K562 (cell line): Measurements from ENCODE around the gene DKKL1. TPM values are rescaled to one million over a fixed set of nuclear protein-coding genes. Genes with fewer than 3 reads are reported as not detected.
A peak's percentile ranks its signal among the peaks of the same experiment; 100 is the strongest.

Experiments
- ELF4 ChIP-seq: fragments of 450-650 bp; formaldehyde crosslinking; IDR thresholded peaks from 2 replicates; pipeline ENCODE4 v1.4.0; 2022; ENCODE audit warnings: missing genetic modification characterization
- MYBL2 ChIP-seq, 2 experiments: fragments of 450-650 bp in 1 of 2; sonication (generic) in 1 of 2; formaldehyde crosslinking in 1 of 2; IDR thresholded peaks; 2 replicates each; pipeline versions ENCODE4 v1.6.1 to v1.8.1; 2017 to 2022; ENCODE audit warnings: borderline replicate concordance in 1 of 2, inconsistent platforms in 1 of 2, low read depth in 1 of 2, mild to moderate bottlenecking in 1 of 2, missing genetic modification reagents in 1 of 2, moderate library complexity in 1 of 2
- NFYB ChIP-seq: IDR thresholded peaks from 2 replicates; pipeline ENCODE4 v1.6.1; 2011; ENCODE audit warnings: mild to moderate bottlenecking, moderate library complexity; ENCODE audit not compliant: insufficient read length; ENCODE audit errors: extremely low read depth
- NONO ChIP-seq, 2 experiments: fragments of 200-400 bp in 1 of 2; fragments of 450-650 bp in 1 of 2; formaldehyde crosslinking in 1 of 2; IDR thresholded peaks; 2 replicates each; pipeline ENCODE4 v1.6.1; 2017; ENCODE audit warnings: low read depth in 2 of 2, mild to moderate bottlenecking in 2 of 2, moderate library complexity in 2 of 2, low read length in 1 of 2
- NR2C1 ChIP-seq, 2 experiments: fragments of 450-650 bp; IDR thresholded peaks; 2 replicates each; pipeline ENCODE4 v1.6.1; 2017; ENCODE audit warnings: mild to moderate bottlenecking in 2 of 2, antibody characterized with exemption in 1 of 2, inconsistent platforms in 1 of 2, missing compliant biosample characterization in 1 of 2, missing genetic modification characterization in 1 of 2
- PRMT5 ChIP-seq: sonication (generic); formaldehyde crosslinking; IDR thresholded peaks from 2 replicates; pipeline ENCODE4 v1.5.0; 2020; ENCODE audit warnings: missing genetic modification reagents
- SMARCA5 ChIP-seq: fragments of 450-650 bp; IDR thresholded peaks from 2 replicates; pipeline ENCODE4 v1.6.1; 2016
- ZEB2 ChIP-seq: fragments of 450-650 bp; IDR thresholded peaks from 2 replicates; pipeline ENCODE4 v1.6.1; 2016
- ZNF197 ChIP-seq: fragments of 200-800 bp; sonication (Bioruptor generic); IDR thresholded peaks from 2 replicates; pipeline ENCODE4 v1.6.1; 2016; ENCODE audit warnings: low read depth, missing genetic modification characterization, missing compliant biosample characterization
- ZNF274 ChIP-seq: IDR thresholded peaks from 2 replicates; pipeline ENCODE4 v1.6.1; 2011; ENCODE audit warnings: low read depth, mild to moderate bottlenecking, low read length, moderate library complexity, borderline replicate concordance
- ZNF431 ChIP-seq: sonication (generic); formaldehyde crosslinking; IDR thresholded peaks from 2 replicates; pipeline ENCODE4 v1.8.0; 2022; ENCODE audit warnings: mild to moderate bottlenecking, missing genetic modification reagents
- polyA plus RNA-seq, 8 experiments: library from polyadenylated mRNA; depleted of rRNA in 4 of 8; stranded (reverse) in 5 of 8; unstranded in 3 of 8; fragments of >200 nt; fragmentation: Nextera tagmentation in 2 of 8; fragmentation: Illumina TruSeq in 1 of 8; extraction: Ambion mirVana in 2 of 8; extraction: Trizol in 1 of 8; gene quantifications; 2 replicates each; pipeline versions ENCODE4 v1.2.1 to v1.2.3, GENCODE V29; 2011 to 2014; ENCODE audit warnings: inconsistent platforms in 1 of 8, missing spikeins in 1 of 8
- total RNA-seq, 7 experiments: library from RNA; depleted of rRNA in 6 of 7; stranded (reverse); fragments of >200 nt in 6 of 7; fragmentation: Illumina TruSeq in 2 of 7; extraction: Trizol in 2 of 7; gene quantifications; 2 replicates each; pipeline versions ENCODE4 v1.2.1 to v1.2.3, GENCODE V29; 2011 to 2021; ENCODE audit warnings: low replicate concordance in 1 of 7
- TF ChIP-seq, protein P1 (sequence below): fragments of 250-450 bp; sonication (Bioruptor Pico); IDR thresholded peaks from 2 replicates; pipeline ENCODE4 v1.4.0; 2020
- TF ChIP-seq, protein P2 (sequence below), 2 experiments: fragments of 200-800 bp in 1 of 2; sonication (Bioruptor generic) in 1 of 2; sonication (generic) in 1 of 2; formaldehyde crosslinking in 1 of 2; IDR thresholded peaks in 1 of 2; conservative IDR thresholded peaks in 1 of 2; 2 replicates each; pipeline versions ENCODE4 v1.5.0 to v1.6.1; 2016 to 2020; ENCODE audit warnings: missing compliant biosample characterization in 1 of 2, missing genetic modification characterization in 1 of 2, missing genetic modification reagents in 1 of 2
- TF ChIP-seq, protein P3 (sequence below): fragments of 250-450 bp; sonication (Bioruptor Pico); IDR thresholded peaks from 2 replicates; pipeline ENCODE4 v1.8.0; 2022; ENCODE audit warnings: moderate library complexity, mild to moderate bottlenecking, inconsistent platforms

The DKKL1 gene
- total and polyA plus RNA-seq, 9 of the 15 experiments (the other 6 are each of a cell fraction or from before 2014, with no cell fraction given): 0.15 to 1.7 (median 0.52) TPM

DNA sequence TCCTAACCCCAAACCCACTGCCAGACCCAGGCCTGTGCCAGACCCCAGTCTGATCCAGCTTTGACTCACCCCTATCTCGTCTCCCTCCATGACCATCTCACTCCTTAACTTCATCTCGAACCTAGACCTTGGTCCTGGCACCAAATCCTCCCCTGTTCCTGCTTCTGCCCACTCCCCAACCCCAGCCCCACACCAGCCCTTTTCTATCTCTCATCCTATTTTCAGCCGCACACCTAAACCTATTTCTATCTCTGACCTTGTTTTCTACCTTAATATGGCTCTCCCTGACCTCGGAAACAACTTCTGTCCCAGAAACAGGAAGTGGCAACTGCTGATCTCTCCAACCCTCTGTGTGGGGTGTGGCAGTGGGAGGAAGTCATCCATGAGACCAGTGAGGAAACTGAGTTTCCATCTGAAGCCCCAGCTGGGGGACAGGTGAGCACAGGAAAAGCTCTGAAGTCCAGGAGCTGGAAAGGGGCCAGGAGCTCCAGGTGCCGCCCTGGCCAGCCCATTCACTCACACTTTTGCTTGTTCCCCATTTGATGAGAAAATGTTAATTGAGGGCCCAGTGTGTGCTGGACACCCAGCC is 45.9 kb downstream of the DKKL1 start (continued):
- TF ChIP-seq NR2C1 (IDR thresholded peaks at IDR 0.05): peak; percentile 79
- TF ChIP-seq NR2C1 (tag; IDR thresholded peaks at IDR 0.05): peak; percentile 72; the same call in 1 of the 2 replicates
- peak; percentile 48; the same call in 1 of the 2 replicates for TF ChIP-seq ZEB2
- TF ChIP-seq PRMT5 (CRISPR knock-in tag): no peak
- TF ChIP-seq MYBL2 (IDR thresholded peaks at IDR 0.05; ENCODE audit: low read depth): no peak
- TF ChIP-seq MYBL2 (CRISPR knock-in tag; IDR thresholded peaks at IDR 0.05; ENCODE audit: borderline replicate concordance): no peak
- TF ChIP-seq ZNF274: no peak
- TF ChIP-seq SMARCA5: no peak
- TF ChIP-seq, protein P1, sequence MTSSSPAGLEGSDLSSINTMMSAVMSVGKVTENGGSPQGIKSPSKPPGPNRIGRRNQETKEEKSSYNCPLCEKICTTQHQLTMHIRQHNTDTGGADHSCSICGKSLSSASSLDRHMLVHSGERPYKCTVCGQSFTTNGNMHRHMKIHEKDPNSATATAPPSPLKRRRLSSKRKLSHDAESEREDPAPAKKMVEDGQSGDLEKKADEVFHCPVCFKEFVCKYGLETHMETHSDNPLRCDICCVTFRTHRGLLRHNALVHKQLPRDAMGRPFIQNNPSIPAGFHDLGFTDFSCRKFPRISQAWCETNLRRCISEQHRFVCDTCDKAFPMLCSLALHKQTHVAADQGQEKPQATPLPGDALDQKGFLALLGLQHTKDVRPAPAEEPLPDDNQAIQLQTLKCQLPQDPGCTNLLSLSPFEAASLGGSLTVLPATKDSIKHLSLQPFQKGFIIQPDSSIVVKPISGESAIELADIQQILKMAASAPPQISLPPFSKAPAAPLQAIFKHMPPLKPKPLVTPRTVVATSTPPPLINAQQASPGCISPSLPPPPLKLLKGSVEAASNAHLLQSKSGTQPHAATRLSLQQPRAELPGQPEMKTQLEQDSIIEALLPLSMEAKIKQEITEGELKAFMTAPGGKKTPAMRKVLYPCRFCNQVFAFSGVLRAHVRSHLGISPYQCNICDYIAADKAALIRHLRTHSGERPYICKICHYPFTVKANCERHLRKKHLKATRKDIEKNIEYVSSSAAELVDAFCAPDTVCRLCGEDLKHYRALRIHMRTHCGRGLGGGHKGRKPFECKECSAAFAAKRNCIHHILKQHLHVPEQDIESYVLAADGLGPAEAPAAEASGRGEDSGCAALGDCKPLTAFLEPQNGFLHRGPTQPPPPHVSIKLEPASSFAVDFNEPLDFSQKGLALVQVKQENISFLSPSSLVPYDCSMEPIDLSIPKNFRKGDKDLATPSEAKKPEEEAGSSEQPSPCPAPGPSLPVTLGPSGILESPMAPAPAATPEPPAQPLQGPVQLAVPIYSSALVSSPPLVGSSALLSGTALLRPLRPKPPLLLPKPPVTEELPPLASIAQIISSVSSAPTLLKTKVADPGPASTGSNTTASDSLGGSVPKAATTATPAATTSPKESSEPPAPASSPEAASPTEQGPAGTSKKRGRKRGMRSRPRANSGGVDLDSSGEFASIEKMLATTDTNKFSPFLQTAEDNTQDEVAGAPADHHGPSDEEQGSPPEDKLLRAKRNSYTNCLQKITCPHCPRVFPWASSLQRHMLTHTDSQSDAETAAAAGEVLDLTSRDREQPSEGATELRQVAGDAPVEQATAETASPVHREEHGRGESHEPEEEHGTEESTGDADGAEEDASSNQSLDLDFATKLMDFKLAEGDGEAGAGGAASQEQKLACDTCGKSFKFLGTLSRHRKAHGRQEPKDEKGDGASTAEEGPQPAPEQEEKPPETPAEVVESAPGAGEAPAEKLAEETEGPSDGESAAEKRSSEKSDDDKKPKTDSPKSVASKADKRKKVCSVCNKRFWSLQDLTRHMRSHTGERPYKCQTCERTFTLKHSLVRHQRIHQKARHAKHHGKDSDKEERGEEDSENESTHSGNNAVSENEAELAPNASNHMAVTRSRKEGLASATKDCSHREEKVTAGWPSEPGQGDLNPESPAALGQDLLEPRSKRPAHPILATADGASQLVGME: peak; percentile 60; the same call in 1 of the 2 replicates
- TF ChIP-seq NONO (IDR thresholded peaks at IDR 0.05; ENCODE audit: low read depth in 2 of 2, low read length in 1 of 2): no peak
- TF ChIP-seq ELF4 (CRISPR knock-in tag): peak; percentile 81
- TF ChIP-seq, protein P2, sequence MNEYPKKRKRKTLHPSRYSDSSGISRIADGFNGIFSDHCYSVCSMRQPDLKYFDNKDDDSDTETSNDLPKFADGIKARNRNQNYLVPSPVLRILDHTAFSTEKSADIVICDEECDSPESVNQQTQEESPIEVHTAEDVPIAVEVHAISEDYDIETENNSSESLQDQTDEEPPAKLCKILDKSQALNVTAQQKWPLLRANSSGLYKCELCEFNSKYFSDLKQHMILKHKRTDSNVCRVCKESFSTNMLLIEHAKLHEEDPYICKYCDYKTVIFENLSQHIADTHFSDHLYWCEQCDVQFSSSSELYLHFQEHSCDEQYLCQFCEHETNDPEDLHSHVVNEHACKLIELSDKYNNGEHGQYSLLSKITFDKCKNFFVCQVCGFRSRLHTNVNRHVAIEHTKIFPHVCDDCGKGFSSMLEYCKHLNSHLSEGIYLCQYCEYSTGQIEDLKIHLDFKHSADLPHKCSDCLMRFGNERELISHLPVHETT (CRISPR knock-in tag; conservative IDR thresholded peaks at IDR 0.05 in 1 of 2, IDR thresholded peaks at IDR 0.05 in 1 of 2): peak in 1 of 2 experiments; percentile 20; a peak in 1 of 4 replicates
- TF ChIP-seq ZNF431 (CRISPR knock-in tag): no peak
- TF ChIP-seq, protein P3, sequence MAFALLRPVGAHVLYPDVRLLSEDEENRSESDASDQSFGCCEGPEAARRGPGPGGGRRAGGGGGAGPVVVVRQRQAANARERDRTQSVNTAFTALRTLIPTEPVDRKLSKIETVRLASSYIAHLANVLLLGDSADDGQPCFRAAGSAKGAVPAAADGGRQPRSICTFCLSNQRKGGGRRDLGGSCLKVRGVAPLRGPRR (CRISPR knock-in tag): no peak
- TF ChIP-seq NFYB: no peak
- no peak; the same call in 1 of the 2 replicates for TF ChIP-seq ZNF197 (CRISPR knock-in tag)
